IMR-90 (cell line): Measurements from ENCODE around the gene RNF215. TPM values are rescaled to one million over a fixed set of nuclear protein-coding genes. Genes with fewer than 3 reads are reported as not detected.
"Not testable (repeated sequence)": the region's sequence is repeated elsewhere in the genome, so short reads cannot be mapped to it uniquely, and the experiment has no call there.

Experiments
- ATAC-seq: fragments of 200-7000 bp; cut with Tn5 transposase; 2 replicates; pipeline ENCODE4 v1.9.1; 2020; ENCODE audit warnings: low read depth, mild to moderate bottlenecking, moderate library complexity
- BruUV-seq: library from RNA; stranded (reverse); fragments of 400-500 nt; replicated peaks from 2 replicates; lab custom pipeline; 2021; lab: Mats Ljungman, UMichigan
- CTCF ChIA-PET: fragments of 300-600 bp; formaldehyde crosslinking; extraction: SDS; loops from one replicate; lab custom pipeline; 2021; ENCODE audit warnings: antibody characterized with exemption; lab: Yijun Ruan, JAX
- POLR2A ChIA-PET: fragments of 300-600 bp; sonication (Branson Sonifier 250); formaldehyde crosslinking; loops from one replicate; lab custom pipeline; 2022; ENCODE audit warnings: antibody characterized with exemption; ENCODE audit not compliant: unreplicated experiment; lab: Charles Lee
- DNase-seq: peaks from one replicate; pipeline ENCODE4 v3.0.0; 2013
- H2AFZ ChIP-seq: replicated peaks from 2 replicates; pipeline ENCODE3; 2013; ENCODE audit warnings: low read length, mild to moderate bottlenecking; ENCODE audit not compliant: poor library complexity
- H2AK5ac ChIP-seq: 2 replicates; pipeline ENCODE4 v1.6.1; 2013; ENCODE audit warnings: low read depth, low read length, inconsistent platforms
- H2AK9ac ChIP-seq: replicated peaks from 2 replicates; pipeline ENCODE3; 2013; ENCODE audit warnings: mild to moderate bottlenecking, low read depth, low read length, moderate library complexity; ENCODE audit not compliant: poor library complexity
- H2BK120ac ChIP-seq: 2 replicates; pipeline ENCODE4 v1.6.1; 2013; ENCODE audit warnings: low read depth, low read length, inconsistent platforms
- H2BK15ac ChIP-seq: 3 replicates; pipeline ENCODE4 v1.6.1; 2013; ENCODE audit warnings: low read depth, low read length, inconsistent platforms
- H2BK20ac ChIP-seq: 2 replicates; pipeline ENCODE4 v1.6.1; 2013; ENCODE audit warnings: low read depth, mild to moderate bottlenecking, inconsistent platforms, low read length, moderate library complexity
- H2BK5ac ChIP-seq: 2 replicates; pipeline ENCODE4 v1.6.1; 2013; ENCODE audit warnings: mild to moderate bottlenecking, low read depth, low read length, inconsistent platforms; ENCODE audit not compliant: poor library complexity, severe bottlenecking
- H3K14ac ChIP-seq: replicated peaks from 2 replicates; pipeline ENCODE4 v1.6.1; 2013; ENCODE audit warnings: low read depth, low read length, inconsistent platforms
- H3K18ac ChIP-seq: 2 replicates; pipeline ENCODE4 v1.6.1; 2013; ENCODE audit warnings: low read depth, low read length, control low read depth
- H3K23ac ChIP-seq: 2 replicates; pipeline ENCODE4 v1.6.1; 2013; ENCODE audit warnings: low read depth, low read length, inconsistent platforms
- H3K27ac ChIP-seq: 2 replicates; pipeline ENCODE4 v1.5.1; 2013; ENCODE audit warnings: mild to moderate bottlenecking, control low read depth, low read length; ENCODE audit not compliant: insufficient read depth
- H3K27me3 ChIP-seq: 2 replicates; pipeline ENCODE4 v1.6.1; 2013; ENCODE audit warnings: low read length; ENCODE audit not compliant: control insufficient read depth, insufficient read depth
- H3K36me3 ChIP-seq: 2 replicates; pipeline ENCODE4 v1.6.1; 2013; ENCODE audit warnings: low read length, mixed read lengths; ENCODE audit not compliant: control insufficient read depth, insufficient read depth
- H3K4ac ChIP-seq: 2 replicates; pipeline ENCODE4 v1.6.1; 2013; ENCODE audit warnings: low read depth, low read length, inconsistent platforms
- H3K4me1 ChIP-seq: 2 replicates; pipeline ENCODE4 v1.6.1; 2013; ENCODE audit warnings: low read length, mixed read lengths; ENCODE audit not compliant: control insufficient read depth, insufficient read depth
- H3K4me2 ChIP-seq: 2 replicates; pipeline ENCODE4 v1.6.1; 2013; ENCODE audit warnings: low read depth, mild to moderate bottlenecking, control low read depth, low read length, moderate library complexity
- H3K4me3 ChIP-seq: 2 replicates; pipeline ENCODE4 v1.5.1; 2013; ENCODE audit warnings: low read depth, mild to moderate bottlenecking, control low read depth, low read length, moderate library complexity; ENCODE audit not compliant: insufficient read depth
- H3K56ac ChIP-seq: 2 replicates; pipeline ENCODE4 v1.6.1; 2013; ENCODE audit warnings: low read length, inconsistent platforms; ENCODE audit not compliant: insufficient read depth; ENCODE audit errors: extremely low read depth
- H3K79me1 ChIP-seq, 2 experiments: 2 replicates each; pipeline ENCODE4 v1.6.1; 2013; ENCODE audit warnings: low read length in 2 of 2, inconsistent platforms in 1 of 2, low read depth in 1 of 2
- H3K9ac ChIP-seq: 2 replicates; pipeline ENCODE4 v1.6.1; 2013; ENCODE audit warnings: low read depth, low read length, control low read depth
- H3K9me1 ChIP-seq: 2 replicates; pipeline ENCODE4 v1.6.1; 2013; ENCODE audit warnings: low read length, inconsistent platforms; ENCODE audit not compliant: insufficient read depth
- H3K9me3 ChIP-seq: 2 replicates; pipeline ENCODE4 v1.6.1; 2013; ENCODE audit warnings: low read length; ENCODE audit not compliant: control insufficient read depth, insufficient read depth
- H4K20me1 ChIP-seq: 2 replicates; pipeline ENCODE4 v1.6.1; 2013; ENCODE audit warnings: low read length, inconsistent platforms; ENCODE audit not compliant: insufficient read depth
- H4K5ac ChIP-seq: 2 replicates; pipeline ENCODE4 v1.6.1; 2013; ENCODE audit warnings: mild to moderate bottlenecking, low read depth, low read length, control low read depth
- H4K8ac ChIP-seq, 2 experiments: 2 replicates each; pipeline ENCODE4 v1.6.1; 2013; ENCODE audit warnings: low read depth in 2 of 2, low read length in 2 of 2, control low read depth in 1 of 2, inconsistent platforms in 1 of 2
- H4K91ac ChIP-seq: 2 replicates; pipeline ENCODE4 v1.6.1; 2013; ENCODE audit warnings: low read depth, low read length, inconsistent platforms; ENCODE audit not compliant: insufficient read depth
- WGBS, 2 experiments: methylation state at CpG; one replicate each; pipeline versions ENCODE4 v1.1.5 to v1.1.7; 2013; ENCODE audit warnings: missing lambda C conversion rate in 2 of 2; ENCODE audit not compliant: insufficient read length in 1 of 2; ENCODE audit errors: extremely low coverage in 2 of 2; 5-methylcytosine and 5-hydroxymethylcytosine counted together
- dilution Hi-C: fragments of 300-500 bp; cut with HindIII; formaldehyde crosslinking; loops from one replicate; pipeline ENCODE4 v1.14.3; 2018; ENCODE audit warnings: low sequenced_read_pairs; ENCODE audit not compliant: unreplicated experiment
- in situ Hi-C: fragments of 300-500 bp; cut with MboI; formaldehyde crosslinking; loops from 3 replicates; pipeline ENCODE4 v1.14.3; 2019; ENCODE audit warnings: low sequenced_read_pairs, inconsistent platforms, mixed read lengths
- intact Hi-C: fragments of 100-400 bp; cut with micrococcal nuclease; formaldehyde crosslinking; loops from 2 replicates; pipeline ENCODE4 v1.10.0; 2022
- polyA plus RNA-seq, 3 experiments: library from polyadenylated mRNA; depleted of rRNA; stranded (reverse); fragments of >200 nt; gene quantifications; 2 replicates each; pipeline ENCODE4 v1.2.3, GENCODE V29; 2012; ENCODE audit warnings: low replicate concordance in 1 of 3
- total RNA-seq: library from RNA; depleted of rRNA; stranded (reverse); fragments of >200 nt; gene quantifications from 2 replicates; pipeline ENCODE4 v1.2.3, GENCODE V29; 2012

RNF215 gene
- total and polyA plus RNA-seq, 2 of the 4 experiments (the other 2 are of a cell fraction), result 15.8 to 21.9 TPM

DNA sequence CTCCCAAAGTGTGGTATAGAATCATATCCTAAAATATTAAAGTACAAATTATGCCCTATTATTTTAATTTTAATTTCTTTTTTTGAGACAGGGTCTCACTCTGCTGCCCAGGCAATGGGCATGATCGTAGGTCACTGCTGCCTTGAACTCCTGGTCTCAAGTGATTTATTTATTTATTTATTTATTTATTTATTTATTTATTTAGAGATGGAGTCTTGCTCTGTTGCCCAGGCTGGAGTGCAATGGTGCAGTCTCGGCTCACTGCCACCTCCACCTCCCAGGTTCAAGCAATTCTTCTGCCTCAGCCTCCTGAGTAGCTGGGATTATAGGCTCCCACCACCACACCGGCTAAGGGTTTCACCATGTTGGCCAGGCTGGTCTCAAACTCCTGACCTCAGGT, 13.8 kb upstream of the RNF215 start:
- H3K4me3 ChIP-seq, ATAC-seq, H3K4me2 ChIP-seq, H2BK15ac ChIP-seq, H3K56ac ChIP-seq, H2AK9ac ChIP-seq, H3K23ac ChIP-seq, CTCF ChIA-PET, H3K36me3 ChIP-seq, BruUV-seq, in situ Hi-C loops, H4K8ac ChIP-seq, H3K9me3 ChIP-seq, H3K27me3 ChIP-seq, H2AFZ ChIP-seq, H4K91ac ChIP-seq, H2BK20ac ChIP-seq, H4K5ac ChIP-seq, H3K9ac ChIP-seq, H3K14ac ChIP-seq, dilution Hi-C loops, H2AK5ac ChIP-seq, intact Hi-C loops, H2BK5ac ChIP-seq, DNase-seq, H3K4ac ChIP-seq, H2BK120ac ChIP-seq, H3K18ac ChIP-seq, POLR2A ChIA-PET, H3K27ac ChIP-seq: not testable (repeated sequence)
- Histone ChIP-seq H3K79me1 (peaks cover 31 to 57% of the 10 kb centered on the region in 2 experiments), H3K4me1 (peaks cover 14% of the 10 kb centered on the region), H4K20me1 (peaks cover 18% of the 10 kb centered on the region), H3K9me1 (peaks cover 14% of the 10 kb centered on the region)
- no CpG with 5 or more reads among the region's 3 CpGs for WGBS, 2 experiments
